Muscle of leg (tissue), 11 donors: ENCODE measurements around the gene MFAP5. TPM values are rescaled to one million over a fixed set of nuclear protein-coding genes. Genes with fewer than 3 reads are reported as not detected.

Experiments
- DNase-seq: peaks from one replicate; pipeline ENCODE4 v3.0.0; 2013
- H3K27ac ChIP-seq: one replicate; pipeline ENCODE4 v1.5.1; 2013; ENCODE audit warnings: mild to moderate bottlenecking, low read length, control low read depth
- H3K27me3 ChIP-seq: one replicate; pipeline ENCODE4 v1.6.1; 2013; ENCODE audit warnings: low read length; ENCODE audit not compliant: control insufficient read depth, insufficient read depth
- H3K36me3 ChIP-seq: one replicate; pipeline ENCODE4 v1.6.1; 2013; ENCODE audit warnings: low read length; ENCODE audit not compliant: control insufficient read depth, insufficient read depth
- H3K4me1 ChIP-seq: one replicate; pipeline ENCODE4 v1.6.1; 2013; ENCODE audit warnings: low read length; ENCODE audit not compliant: control insufficient read depth, insufficient read depth
- H3K4me3 ChIP-seq: one replicate; pipeline ENCODE4 v1.5.1; 2013; ENCODE audit warnings: low read length, control low read depth
- H3K9me3 ChIP-seq: replicated peaks from 2 replicates; pipeline ENCODE4 v1.6.1; 2013; ENCODE audit warnings: low read depth, low read length; ENCODE audit not compliant: control insufficient read depth
- WGBS: methylation state at CpG from one replicate; pipeline ENCODE4 v1.1.5; 2013; ENCODE audit warnings: missing lambda C conversion rate; ENCODE audit not compliant: insufficient coverage; 5-methylcytosine and 5-hydroxymethylcytosine counted together
- polyA plus RNA-seq, 8 donors: library from polyadenylated mRNA; unstranded; fragments of 120-200 nt; gene quantifications; one replicate each; pipeline versions ENCODE4 v1.2.1 to v1.2.3, GENCODE V29; 2013; ENCODE audit warnings: inconsistent platforms in 1 of 8, low replicate concordance in 1 of 8; ENCODE audit not compliant: insufficient read length in 8 of 8, insufficient read depth in 1 of 8
- total RNA-seq: library from RNA; stranded (reverse); fragments of 120-200 nt; gene quantifications from one replicate; pipeline ENCODE4 v1.2.4, GENCODE V29; 2013

The MFAP5 gene
- total and polyA plus RNA-seq, 9 donors, result 77.9 to 211 (median 142) TPM

GRCh38 chr12:8612629-8613028 lies 50.0 kb downstream of the MFAP5 start, which contains the start of gene AICDA:
AICDA (minus strand) TSS chr12:8612859; CDS start chr12:8612767, 92 bp downstream.
- WGBS, result 93% methylated on average over 1 of the region's 2 CpGs
- no peak within 1 kb of the TSS for H3K4me3 ChIP-seq
- H3K4me1 ChIP-seq, result no peaks in the 10 kb centered on the region
- H3K9me3 ChIP-seq, result no peaks in the 10 kb centered on the region
- no peaks in the 10 kb centered on the region for H3K36me3 ChIP-seq
- H3K27me3 ChIP-seq, result no peaks in the 10 kb centered on the region
- H3K27ac ChIP-seq, result no peak within 1 kb of the TSS
- DNase-seq, result no peak

GRCh38 chr12:8609061-8609570 lies 53.5 kb downstream of the MFAP5 start:
- Histone ChIP-seq H3K27ac (no peak overlapping the region), H3K27me3 (no peaks in the 10 kb centered on the region), H3K9me3 (no peaks in the 10 kb centered on the region), H3K36me3 (no peaks in the 10 kb centered on the region), H3K4me3 (no peak overlapping the region), H3K4me1 (no peaks in the 10 kb centered on the region)
- no CpG with 5 or more reads among the region's 5 CpGs for WGBS
- DNase-seq, result peak; percentile 74

GRCh38 chr12:8606890-8607289 lies 55.7 kb downstream of the MFAP5 start:
- no peaks in the 10 kb centered on the region for H3K27me3 ChIP-seq
- H3K36me3 ChIP-seq, result no peaks in the 10 kb centered on the region
- WGBS, result 84% methylated on average over 6 of the region's 6 CpGs

GRCh38 chr12:8605057-8605456 lies 57.6 kb downstream of the MFAP5 start:
- Histone ChIP-seq H3K9me3 (no peaks in the 10 kb centered on the region), H3K4me1 (no peaks in the 10 kb centered on the region), H3K4me3 (no peak overlapping the region), H3K36me3 (no peaks in the 10 kb centered on the region), H3K27me3 (no peaks in the 10 kb centered on the region), H3K27ac (no peak overlapping the region)
- no peak for DNase-seq
- WGBS, result 93% methylated on average over 28 of the region's 30 CpGs

More at GRCh38 chr12:8606890-8607289, 55.7 kb downstream of the MFAP5 start:
- Histone ChIP-seq H3K27ac (no peak overlapping the region), H3K4me3 (no peak overlapping the region), H3K9me3 (no peaks in the 10 kb centered on the region), H3K4me1 (no peaks in the 10 kb centered on the region)
- DNase-seq, result no peak

- Histone ChIP-seq H3K27ac (no peak overlapping the region), H3K9me3 (no peaks in the 10 kb centered on the region), H3K36me3 (no peaks in the 10 kb centered on the region), H3K4me3 (no peak overlapping the region), H3K27me3 (no peaks in the 10 kb centered on the region), H3K4me1 (no peaks in the 10 kb centered on the region)
- 20% methylated on average over 1 of the region's 3 CpGs for WGBS
- DNase-seq, result no peak
Observed at GRCh38 chr12:8603856-8604255, 58.8 kb downstream of the MFAP5 start.

GRCh38 chr12:8603286-8603685 lies 59.3 kb downstream of the MFAP5 start:
- no peaks in the 10 kb centered on the region for H3K9me3 ChIP-seq
- no CpG with 5 or more reads among the region's 2 CpGs for WGBS
- no peaks in the 10 kb centered on the region for H3K36me3 ChIP-seq
- no peak for DNase-seq
- H3K27ac ChIP-seq, result no peak overlapping the region
- no peaks in the 10 kb centered on the region for H3K27me3 ChIP-seq
- no peaks in the 10 kb centered on the region for H3K4me1 ChIP-seq
- no peak overlapping the region for H3K4me3 ChIP-seq

GRCh38 chr12:8596561-8596960 lies 66.1 kb downstream of the MFAP5 start:
- DNase-seq, result no peak
- no peaks in the 10 kb centered on the region for H3K4me1 ChIP-seq
- 100% methylated on average over 1 of the region's 3 CpGs for WGBS
- no peak overlapping the region for H3K27ac ChIP-seq
- no peaks in the 10 kb centered on the region for H3K9me3 ChIP-seq
- no peaks in the 10 kb centered on the region for H3K36me3 ChIP-seq
- H3K27me3 ChIP-seq, result no peaks in the 10 kb centered on the region
- no peak overlapping the region for H3K4me3 ChIP-seq

Other genes starting within 250 kb of the MFAP5 start
- gene CLEC6A, start 206.9 kb downstream of the MFAP5 start, total RNA-seq, result not detected
- gene CLEC6A, start 206.9 kb downstream of the MFAP5 start, polyA plus RNA-seq, result not detected
- gene CLEC4D, start 149.3 kb downstream of the MFAP5 start, total RNA-seq, result not detected
- under 1 TPM in 1 of 8 donors, not detected in 7; 0.08 TPM for gene CLEC4D, start 149.3 kb downstream of the MFAP5 start, polyA plus RNA-seq
- gene CLEC4E, start 121.9 kb downstream of the MFAP5 start, total RNA-seq, result 0.09 TPM
- under 1 TPM in 4 of 8 donors, not detected in 4; 0.18 to 0.33 (median 0.30) TPM for gene CLEC4E, start 121.9 kb downstream of the MFAP5 start, polyA plus RNA-seq
- gene AICDA, start 50.0 kb downstream of the MFAP5 start, total RNA-seq, result 0.40 TPM
- under 1 TPM; 0.09 to 0.65 (median 0.19) TPM for gene AICDA, start 50.0 kb downstream of the MFAP5 start, polyA plus RNA-seq
- 74.8 TPM for gene RIMKLB, start 35.2 kb upstream of the MFAP5 start, total RNA-seq
- 100 to 1,000 TPM in 1 of 8 donors, 10 to 100 TPM in 7; 64.1 to 104 (median 75.8) TPM for gene RIMKLB, start 35.2 kb upstream of the MFAP5 start, polyA plus RNA-seq
- gene A2ML1, start 159.8 kb upstream of the MFAP5 start, total RNA-seq, result not detected
- 1 to 10 TPM in 1 of 8 donors, under 1 TPM in 6, not detected in 1; 0.02 to 6.5 (median 0.33) TPM for gene A2ML1, start 159.8 kb upstream of the MFAP5 start, polyA plus RNA-seq